ENCODE results near the gene PRKAR2A. TPM values are rescaled to one million over a fixed set of nuclear protein-coding genes. Genes with fewer than 3 reads are reported as not detected.
"Not testable (repeated sequence)": the region's sequence is repeated elsewhere in the genome, so short reads cannot be mapped to it uniquely, and the experiment has no call there.

Gene PRKAR2A
- total RNA-seq, 4 donors from 2014 or later, result 25.4 to 51.6 (median 35.3) TPM

DNA sequence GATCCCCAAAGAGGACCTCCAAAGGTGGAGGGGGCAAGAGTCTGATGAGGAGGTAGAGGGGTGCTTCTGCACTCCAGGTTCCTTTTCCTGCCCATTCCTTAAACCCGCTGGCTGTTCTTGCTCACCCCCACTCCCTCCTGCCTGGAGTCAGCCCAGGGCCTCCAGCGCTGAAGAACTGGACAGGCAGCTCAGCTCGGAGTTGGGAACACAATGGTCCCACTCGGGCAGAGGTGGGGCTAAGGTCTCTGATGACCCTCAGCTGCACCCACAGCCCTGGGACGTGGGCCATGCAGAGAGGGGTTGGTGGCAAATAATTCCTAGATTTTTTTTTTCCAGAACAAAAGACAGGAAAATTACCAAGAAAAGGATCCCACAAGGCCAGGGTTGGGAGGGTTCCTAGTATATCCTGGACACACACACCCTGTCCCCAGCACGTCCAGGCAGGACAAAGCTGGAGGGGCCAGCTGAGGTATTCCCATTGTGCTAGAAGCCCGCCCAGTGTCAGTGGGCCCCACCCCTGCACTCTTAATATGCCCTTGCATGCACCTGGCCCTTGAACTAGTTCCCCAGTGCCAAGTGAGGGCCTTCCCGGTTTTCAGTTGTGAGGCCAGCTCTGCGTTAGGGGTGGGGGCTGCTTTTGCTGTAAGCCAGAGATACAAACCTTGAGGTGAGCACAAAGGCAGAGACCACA, 108.6 kb downstream of the PRKAR2A start:
- TF ChIP-seq, protein P1, sequence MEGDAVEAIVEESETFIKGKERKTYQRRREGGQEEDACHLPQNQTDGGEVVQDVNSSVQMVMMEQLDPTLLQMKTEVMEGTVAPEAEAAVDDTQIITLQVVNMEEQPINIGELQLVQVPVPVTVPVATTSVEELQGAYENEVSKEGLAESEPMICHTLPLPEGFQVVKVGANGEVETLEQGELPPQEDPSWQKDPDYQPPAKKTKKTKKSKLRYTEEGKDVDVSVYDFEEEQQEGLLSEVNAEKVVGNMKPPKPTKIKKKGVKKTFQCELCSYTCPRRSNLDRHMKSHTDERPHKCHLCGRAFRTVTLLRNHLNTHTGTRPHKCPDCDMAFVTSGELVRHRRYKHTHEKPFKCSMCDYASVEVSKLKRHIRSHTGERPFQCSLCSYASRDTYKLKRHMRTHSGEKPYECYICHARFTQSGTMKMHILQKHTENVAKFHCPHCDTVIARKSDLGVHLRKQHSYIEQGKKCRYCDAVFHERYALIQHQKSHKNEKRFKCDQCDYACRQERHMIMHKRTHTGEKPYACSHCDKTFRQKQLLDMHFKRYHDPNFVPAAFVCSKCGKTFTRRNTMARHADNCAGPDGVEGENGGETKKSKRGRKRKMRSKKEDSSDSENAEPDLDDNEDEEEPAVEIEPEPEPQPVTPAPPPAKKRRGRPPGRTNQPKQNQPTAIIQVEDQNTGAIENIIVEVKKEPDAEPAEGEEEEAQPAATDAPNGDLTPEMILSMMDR (IDR thresholded peaks at IDR 0.05), result no peak
- no peaks in the 10 kb centered on the region for H3K27me3 ChIP-seq
- peak overlapping the region; percentile 66 to 84 (median 73) for H3K27ac ChIP-seq
- no peak overlapping the region for H3K4me3 ChIP-seq
- no peak for DNase-seq
- H3K9me3 ChIP-seq, result no peaks in the 10 kb centered on the region
- H3K4me1 ChIP-seq, result peaks cover 34 to 79% (median 43%) of the 10 kb centered on the region in 3 donors
- intact Hi-C loops (cut with DNase I), result no loop called here
- H3K36me3 ChIP-seq, result no peaks in the 10 kb centered on the region
- WGBS, 2 donors, result 33 to 38% methylated on average over 4 of the region's 9 CpGs

DNA sequence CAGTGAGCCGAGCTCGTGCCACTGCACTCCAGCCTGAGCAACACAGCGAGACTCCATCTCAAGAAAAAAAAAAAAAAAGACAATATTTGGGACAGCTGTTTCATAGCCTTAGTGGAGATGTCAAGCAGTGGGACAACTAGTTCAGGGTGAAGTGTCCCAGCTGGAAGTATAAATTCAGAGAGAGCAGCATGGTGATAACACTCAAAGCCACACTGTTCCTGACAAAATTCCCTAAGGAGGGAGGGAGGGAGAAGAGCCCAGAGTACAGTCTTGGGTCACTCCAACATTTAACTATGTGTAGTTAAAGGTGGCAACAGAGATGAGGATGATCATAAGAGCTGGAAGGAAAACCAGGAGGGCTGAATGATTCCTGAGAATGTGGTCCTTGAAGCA, 109.5 kb downstream of the PRKAR2A start:
- H3K9me3 ChIP-seq, result no peaks in the 10 kb centered on the region
- H3K36me3 ChIP-seq, result no peaks in the 10 kb centered on the region
- H3K27ac ChIP-seq, result peak overlapping the region; percentile 12 to 84 (median 73)
- H3K4me1 ChIP-seq, result peaks cover 34 to 86% (median 43%) of the 10 kb centered on the region in 3 donors
- H3K27me3 ChIP-seq, result no peaks in the 10 kb centered on the region
- H3K4me3 ChIP-seq, result no peak overlapping the region
- TF ChIP-seq, protein P1 (IDR thresholded peaks at IDR 0.05), result no peak
- TF ChIP-seq POLR2A (IDR thresholded peaks at IDR 0.05), result no peak
- intact Hi-C loops (cut with DNase I), result no loop called here
- no peak for DNase-seq
- 83 to 86% methylated on average over 3 of the region's 3 CpGs for WGBS, 2 donors

DNA sequence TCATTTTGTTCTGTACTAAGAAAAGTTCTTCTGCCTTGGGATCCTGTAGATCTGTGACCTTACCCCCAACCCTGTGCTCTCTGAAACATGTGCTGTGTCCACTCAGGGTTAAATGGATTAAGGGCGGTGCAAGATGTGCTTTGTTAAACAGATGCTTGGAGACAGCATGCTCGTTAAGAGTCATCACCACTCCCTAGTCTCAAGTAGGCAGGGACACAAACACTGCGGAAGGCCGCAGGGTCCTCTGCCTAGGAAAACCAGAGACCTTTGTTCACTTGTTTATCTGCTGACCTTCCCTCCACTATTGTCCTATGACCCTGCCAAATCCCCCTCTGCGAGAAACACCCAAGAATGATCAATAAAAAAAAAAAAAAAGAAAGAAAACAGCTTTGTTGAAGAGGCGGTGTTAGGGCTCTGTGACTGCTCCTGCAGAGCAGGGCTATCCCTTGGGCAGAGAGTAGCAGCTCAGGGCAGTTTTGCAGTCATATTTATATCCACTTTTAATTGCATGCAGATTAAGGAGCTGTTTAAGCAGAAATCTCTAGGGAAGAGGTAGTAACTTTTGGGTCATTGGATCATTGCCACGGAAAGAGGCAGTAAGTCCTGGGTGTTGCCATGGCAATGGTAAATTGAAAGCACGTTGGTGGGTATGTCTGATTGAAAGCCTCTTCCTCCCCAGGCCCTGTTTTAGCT, 112.5 kb downstream of the PRKAR2A start:
- Histone ChIP-seq H3K27ac (peak overlapping the region in 2 of 4 donors; percentile 5 to 50), H3K4me1 (peaks cover 29 to 82% (median 30%) of the 10 kb centered on the region in 3 donors)
- H3K36me3 ChIP-seq; DNase-seq; H3K27me3 ChIP-seq; intact Hi-C loops (cut with DNase I); H3K9me3 ChIP-seq; H3K4me3 ChIP-seq: not testable (repeated sequence)
- WGBS, 2 donors, result 34 to 49% methylated on average over 3 to 6 of the region's 8 CpGs

DNA sequence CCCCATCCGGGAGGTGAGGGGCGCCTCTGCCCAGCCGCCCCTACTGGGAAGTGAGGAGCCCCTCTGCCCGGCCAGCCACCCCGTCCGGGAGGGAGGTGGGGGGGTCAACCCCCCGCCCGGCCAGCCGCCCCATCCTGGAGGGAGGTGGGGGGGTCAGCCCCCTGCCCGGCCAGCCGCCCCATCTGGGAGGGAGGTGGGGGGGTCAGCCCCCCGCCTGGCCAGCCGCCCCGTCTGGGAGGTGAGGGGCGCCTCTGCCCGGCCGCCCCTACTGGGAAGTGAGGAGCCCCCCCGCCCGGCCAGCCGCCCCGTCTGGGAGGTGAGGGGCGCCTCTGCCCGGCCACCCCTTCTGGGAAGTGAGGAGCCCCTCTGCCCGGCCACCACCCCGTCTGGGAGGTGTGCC, 113.1 kb downstream of the PRKAR2A start:
- DNase-seq; intact Hi-C loops (cut with DNase I); H3K4me3 ChIP-seq; H3K27me3 ChIP-seq; H3K36me3 ChIP-seq; H3K9me3 ChIP-seq: not testable (repeated sequence)
- Histone ChIP-seq H3K27ac (peak overlapping the region in 1 of 4 donors; percentile 50), H3K4me1 (peaks cover 22 to 75% (median 23%) of the 10 kb centered on the region in 3 donors)
- no CpG with 5 or more reads among the region's 25 CpGs for WGBS, 2 donors

DNA sequence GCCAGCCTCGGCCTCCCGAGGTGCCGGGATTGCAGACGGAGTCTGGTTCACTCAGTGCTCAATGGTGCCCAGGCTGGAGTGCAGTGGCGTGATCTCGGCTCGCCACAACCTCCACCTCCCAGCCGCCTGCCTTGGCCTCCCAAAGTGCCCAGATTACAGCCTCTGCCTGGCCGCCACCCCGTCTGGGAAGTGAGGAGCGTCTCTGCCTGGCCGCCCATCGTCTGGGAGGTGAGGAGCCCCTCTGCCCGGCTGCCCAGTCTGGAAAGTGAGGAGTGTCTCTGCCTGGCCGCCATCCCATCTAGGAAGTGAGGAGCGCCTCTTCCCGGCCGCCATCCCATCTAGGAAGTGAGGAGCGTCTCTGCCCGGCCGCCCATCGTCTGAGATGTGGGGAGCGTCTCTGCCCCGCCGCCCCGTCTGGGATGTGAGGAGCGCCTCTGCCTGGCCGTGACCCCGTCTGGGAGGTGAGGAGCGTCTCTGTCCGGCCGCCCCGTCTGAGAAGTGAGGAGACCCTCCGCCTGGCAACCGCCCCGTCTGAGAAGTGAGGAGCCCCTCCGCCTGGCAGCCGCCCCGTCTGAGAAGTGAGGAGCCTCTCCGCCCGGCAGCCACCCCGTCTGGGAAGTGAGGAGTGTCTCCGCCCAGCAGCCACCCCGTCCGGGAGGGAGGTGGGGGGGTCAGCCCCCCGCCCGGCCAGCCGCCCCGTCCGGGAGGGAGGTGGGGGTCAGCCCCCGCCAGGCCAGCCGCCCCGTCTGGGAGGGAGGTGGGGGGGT, 113.7 kb downstream of the PRKAR2A start:
- H3K27me3 ChIP-seq; H3K4me3 ChIP-seq; H3K36me3 ChIP-seq; intact Hi-C loops (cut with DNase I); H3K27ac ChIP-seq; H3K9me3 ChIP-seq; DNase-seq: not testable (repeated sequence)
- WGBS, 2 donors, result 96% methylated on average over 4 of the region's 53 CpGs; no CpG with 5 or more reads in 1 of the 2 donors
- H3K4me1 ChIP-seq, result peaks cover 16 to 69% (median 17%) of the 10 kb centered on the region in 3 donors

DNA sequence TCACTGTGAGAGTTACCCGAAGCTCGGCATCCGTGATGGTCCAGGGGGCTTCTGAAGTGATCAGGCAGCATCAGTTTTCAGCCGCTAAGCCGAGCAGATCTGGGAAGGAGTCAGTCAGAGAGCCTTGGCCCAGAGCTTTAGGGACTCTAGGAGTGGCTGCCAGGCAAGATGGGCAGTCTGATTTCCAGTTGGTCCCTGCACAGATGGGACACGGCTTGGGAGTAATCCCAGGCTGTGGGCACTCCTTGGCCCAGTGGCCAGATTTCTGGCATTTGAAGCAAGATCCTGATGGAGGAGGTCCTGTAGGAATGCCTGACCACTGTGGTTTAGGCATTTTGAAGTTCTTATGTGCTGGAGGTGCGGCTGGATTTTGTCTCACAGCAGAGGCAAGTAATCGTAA, 120.2 kb downstream of the PRKAR2A start:
- no peaks in the 10 kb centered on the region for H3K27me3 ChIP-seq
- no peak for DNase-seq
- TF ChIP-seq, protein P1 (IDR thresholded peaks at IDR 0.05), result no peak
- TF ChIP-seq POLR2A (IDR thresholded peaks at IDR 0.05), result no peak
- intact Hi-C loops (cut with DNase I), result no loop called here
- no peaks in the 10 kb centered on the region for H3K9me3 ChIP-seq
- H3K36me3 ChIP-seq, result no peaks in the 10 kb centered on the region
- H3K4me3 ChIP-seq, result no peak overlapping the region
- 95 to 96% methylated on average over 6 to 8 of the region's 8 CpGs for WGBS, 2 donors
- peaks cover 0 to 8% (median 0%) of the 10 kb centered on the region in 3 donors for H3K4me1 ChIP-seq
- no peak overlapping the region for H3K27ac ChIP-seq

DNA sequence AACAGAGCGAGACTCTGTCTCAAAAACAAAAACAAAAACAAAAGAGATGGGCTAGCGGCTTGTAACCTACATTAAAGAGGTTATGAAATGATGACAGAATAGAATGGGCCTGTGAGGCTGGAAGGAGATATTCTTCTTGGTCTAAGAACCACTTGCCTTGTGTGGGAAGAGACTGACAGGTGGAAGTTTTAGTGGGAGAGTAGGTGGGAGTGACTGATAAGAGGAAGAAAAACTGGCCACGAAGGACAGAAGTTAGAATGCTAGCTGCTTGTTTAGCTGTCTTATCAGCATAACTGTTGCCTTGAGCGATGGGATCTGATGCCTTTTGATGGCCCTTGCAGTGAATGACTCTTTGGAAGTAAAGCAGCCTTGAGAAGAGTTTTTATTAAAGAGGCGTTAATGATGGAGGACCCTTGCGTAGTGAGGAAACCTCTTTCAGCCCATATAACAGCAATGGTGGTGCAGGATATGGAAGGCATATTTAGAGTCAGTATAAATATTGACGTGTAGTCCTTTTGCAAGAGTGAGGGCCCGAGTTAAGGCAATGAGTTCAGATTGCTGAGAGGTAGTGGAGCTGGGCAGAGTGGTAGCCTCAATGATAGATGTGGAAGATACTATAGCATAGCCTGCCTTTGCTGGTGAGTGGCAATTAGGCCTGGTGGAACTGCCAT, 122.4 kb downstream of the PRKAR2A start:
- H3K36me3 ChIP-seq; H3K27ac ChIP-seq; DNase-seq; H3K9me3 ChIP-seq; intact Hi-C loops (cut with DNase I); H3K4me3 ChIP-seq; H3K4me1 ChIP-seq; H3K27me3 ChIP-seq: not testable (repeated sequence)
- 94 to 97% methylated on average over 8 of the region's 8 CpGs for WGBS, 2 donors
